ENCODE results near the gene ALOX12B. TPM values are rescaled to one million over a fixed set of nuclear protein-coding genes. Genes with fewer than 3 reads are reported as not detected.

The ALOX12B gene
- polyA plus RNA-seq, 1 donor, result 2.8 TPM

GRCh38 chr17:8046929-8047768, 40.4 kb downstream of the ALOX12B start:
- H3K27me3 ChIP-seq (ENCODE audit: control insufficient read depth, insufficient read depth, low read length), result no peaks in the 10 kb centered on the region
- no CpG with 5 or more reads among the region's 24 CpGs for WGBS (ENCODE audit: insufficient coverage, low lambda C conversion rate)
- no peak for DNase-seq
- H3K9me3 ChIP-seq (ENCODE audit: control insufficient read depth, low read depth, low read length), result no peaks in the 10 kb centered on the region
- H3K36me3 ChIP-seq (ENCODE audit: control insufficient read depth, insufficient read depth, low read length), result no peaks in the 10 kb centered on the region
- H3K27ac ChIP-seq (ENCODE audit: low read length), result no peak overlapping the region
- no peak overlapping the region for H3K4me3 ChIP-seq (ENCODE audit: low read length)
- no peaks in the 10 kb centered on the region for H3K4me1 ChIP-seq (ENCODE audit: control insufficient read depth, insufficient read depth, low read length)

- Histone ChIP-seq H3K27me3 (ENCODE audit: control insufficient read depth, insufficient read depth, low read length) (no peaks in the 10 kb centered on the region), H3K9me3 (ENCODE audit: control insufficient read depth, low read depth, low read length) (no peaks in the 10 kb centered on the region), H3K27ac (ENCODE audit: low read length) (no peak overlapping the region), H3K4me3 (ENCODE audit: low read length) (no peak overlapping the region), H3K36me3 (ENCODE audit: control insufficient read depth, insufficient read depth, low read length) (no peaks in the 10 kb centered on the region), H3K4me1 (ENCODE audit: control insufficient read depth, insufficient read depth, low read length) (no peaks in the 10 kb centered on the region)
- no CpG with 5 or more reads among the region's 11 CpGs for WGBS (ENCODE audit: insufficient coverage, low lambda C conversion rate)
- DNase-seq, result no peak
These were observed 41.1 kb downstream of the ALOX12B start for GRCh38 chr17:8046306-8046928.

GRCh38 chr17:8044819-8045810, 42.4 kb downstream of the ALOX12B start:
- H3K27ac ChIP-seq (ENCODE audit: low read length), result no peak overlapping the region
- DNase-seq, result no peak
- H3K4me3 ChIP-seq (ENCODE audit: low read length), result no peak overlapping the region
- no peaks in the 10 kb centered on the region for H3K27me3 ChIP-seq (ENCODE audit: control insufficient read depth, insufficient read depth, low read length)
- no peaks in the 10 kb centered on the region for H3K36me3 ChIP-seq (ENCODE audit: control insufficient read depth, insufficient read depth, low read length)
- no peaks in the 10 kb centered on the region for H3K9me3 ChIP-seq (ENCODE audit: control insufficient read depth, low read depth, low read length)
- WGBS (ENCODE audit: insufficient coverage, low lambda C conversion rate), result no CpG with 5 or more reads among the region's 24 CpGs
- H3K4me1 ChIP-seq (ENCODE audit: control insufficient read depth, insufficient read depth, low read length), result no peaks in the 10 kb centered on the region

GRCh38 chr17:8041979-8042378, 45.5 kb downstream of the ALOX12B start:
- H3K36me3 ChIP-seq (ENCODE audit: control insufficient read depth, insufficient read depth, low read length), result no peaks in the 10 kb centered on the region
- no peak overlapping the region for H3K4me3 ChIP-seq (ENCODE audit: low read length)
- H3K27ac ChIP-seq (ENCODE audit: low read length), result no peak overlapping the region
- H3K27me3 ChIP-seq (ENCODE audit: control insufficient read depth, insufficient read depth, low read length), result peaks cover 12% of the 10 kb centered on the region
- peaks cover 5% of the 10 kb centered on the region for H3K9me3 ChIP-seq (ENCODE audit: control insufficient read depth, low read depth, low read length)
- no peak for DNase-seq
- peaks cover 6% of the 10 kb centered on the region for H3K4me1 ChIP-seq (ENCODE audit: control insufficient read depth, insufficient read depth, low read length)

GRCh38 chr17:8041249-8041928, 46.1 kb downstream of the ALOX12B start:
- 50% methylated on average over 1 of the region's 8 CpGs for WGBS (ENCODE audit: insufficient coverage, low lambda C conversion rate)

GRCh38 chr17:8039611-8040168, 47.8 kb downstream of the ALOX12B start:
- Histone ChIP-seq H3K27ac (ENCODE audit: low read length) (no peak overlapping the region), H3K9me3 (ENCODE audit: control insufficient read depth, low read depth, low read length) (peaks cover 5% of the 10 kb centered on the region), H3K4me3 (ENCODE audit: low read length) (no peak overlapping the region), H3K27me3 (ENCODE audit: control insufficient read depth, insufficient read depth, low read length) (peaks cover 16% of the 10 kb centered on the region), H3K36me3 (ENCODE audit: control insufficient read depth, insufficient read depth, low read length) (no peaks in the 10 kb centered on the region), H3K4me1 (ENCODE audit: control insufficient read depth, insufficient read depth, low read length) (peaks cover 6% of the 10 kb centered on the region)
- WGBS (ENCODE audit: insufficient coverage, low lambda C conversion rate), result no CpG with 5 or more reads among the region's 11 CpGs
- no peak for DNase-seq

More at GRCh38 chr17:8041249-8041928, 46.1 kb downstream of the ALOX12B start:
- Histone ChIP-seq H3K4me1 (ENCODE audit: control insufficient read depth, insufficient read depth, low read length) (peaks cover 6% of the 10 kb centered on the region), H3K36me3 (ENCODE audit: control insufficient read depth, insufficient read depth, low read length) (no peaks in the 10 kb centered on the region), H3K9me3 (ENCODE audit: control insufficient read depth, low read depth, low read length) (peaks cover 5% of the 10 kb centered on the region), H3K27ac (ENCODE audit: low read length) (no peak overlapping the region), H3K27me3 (ENCODE audit: control insufficient read depth, insufficient read depth, low read length) (peaks cover 12% of the 10 kb centered on the region), H3K4me3 (ENCODE audit: low read length) (no peak overlapping the region)
- peak; percentile 48 to 61 for DNase-seq

GRCh38 chr17:8038954-8039610, 48.4 kb downstream of the ALOX12B start, which contains the start of gene ALOX15B:
Gene ALOX15B, plus strand, starts transcription at chr17:8039059. Its CDS starts 97 bp downstream, at chr17:8039156.
- DNase-seq, result peak in 1 of 2 donors; percentile 70
- Histone ChIP-seq H3K4me1 (ENCODE audit: control insufficient read depth, insufficient read depth, low read length) (peaks cover 6% of the 10 kb centered on the region), H3K4me3 (ENCODE audit: low read length) (peak within 1 kb of the TSS; percentile 11), H3K27me3 (ENCODE audit: control insufficient read depth, insufficient read depth, low read length) (peaks cover 19% of the 10 kb centered on the region), H3K36me3 (ENCODE audit: control insufficient read depth, insufficient read depth, low read length) (no peaks in the 10 kb centered on the region), H3K27ac (ENCODE audit: low read length) (no peak within 1 kb of the TSS), H3K9me3 (ENCODE audit: control insufficient read depth, low read depth, low read length) (peaks cover 5% of the 10 kb centered on the region)
- WGBS (ENCODE audit: insufficient coverage, low lambda C conversion rate), result no CpG with 5 or more reads among the region's 37 CpGs

GRCh38 chr17:8032442-8032841, 55.1 kb downstream of the ALOX12B start:
- Histone ChIP-seq H3K9me3 (ENCODE audit: control insufficient read depth, low read depth, low read length) (no peaks in the 10 kb centered on the region), H3K27me3 (ENCODE audit: control insufficient read depth, insufficient read depth, low read length) (peaks cover 36% of the 10 kb centered on the region), H3K4me1 (ENCODE audit: control insufficient read depth, insufficient read depth, low read length) (no peaks in the 10 kb centered on the region), H3K36me3 (ENCODE audit: control insufficient read depth, insufficient read depth, low read length) (no peaks in the 10 kb centered on the region), H3K27ac (ENCODE audit: low read length) (no peak overlapping the region), H3K4me3 (ENCODE audit: low read length) (no peak overlapping the region)
- 88% methylated on average over 1 of the region's 2 CpGs for WGBS (ENCODE audit: insufficient coverage, low lambda C conversion rate)
- no peak for DNase-seq

- WGBS (ENCODE audit: insufficient coverage, low lambda C conversion rate), result no CpG with 5 or more reads among the region's 1 CpG
- H3K27ac ChIP-seq (ENCODE audit: low read length), result no peak overlapping the region
- H3K36me3 ChIP-seq (ENCODE audit: control insufficient read depth, insufficient read depth, low read length), result no peaks in the 10 kb centered on the region
- no peak for DNase-seq
- H3K4me3 ChIP-seq (ENCODE audit: low read length), result no peak overlapping the region
- no peaks in the 10 kb centered on the region for H3K9me3 ChIP-seq (ENCODE audit: control insufficient read depth, low read depth, low read length)
- H3K4me1 ChIP-seq (ENCODE audit: control insufficient read depth, insufficient read depth, low read length), result no peaks in the 10 kb centered on the region
- H3K27me3 ChIP-seq (ENCODE audit: control insufficient read depth, insufficient read depth, low read length), result peaks cover 39% of the 10 kb centered on the region
These were observed 55.6 kb downstream of the ALOX12B start for GRCh38 chr17:8031950-8032349.

Measured in large intestine (tissue), 3 donors.